ENCODE results near the gene MEX3D.

The MEX3D gene

DNA sequence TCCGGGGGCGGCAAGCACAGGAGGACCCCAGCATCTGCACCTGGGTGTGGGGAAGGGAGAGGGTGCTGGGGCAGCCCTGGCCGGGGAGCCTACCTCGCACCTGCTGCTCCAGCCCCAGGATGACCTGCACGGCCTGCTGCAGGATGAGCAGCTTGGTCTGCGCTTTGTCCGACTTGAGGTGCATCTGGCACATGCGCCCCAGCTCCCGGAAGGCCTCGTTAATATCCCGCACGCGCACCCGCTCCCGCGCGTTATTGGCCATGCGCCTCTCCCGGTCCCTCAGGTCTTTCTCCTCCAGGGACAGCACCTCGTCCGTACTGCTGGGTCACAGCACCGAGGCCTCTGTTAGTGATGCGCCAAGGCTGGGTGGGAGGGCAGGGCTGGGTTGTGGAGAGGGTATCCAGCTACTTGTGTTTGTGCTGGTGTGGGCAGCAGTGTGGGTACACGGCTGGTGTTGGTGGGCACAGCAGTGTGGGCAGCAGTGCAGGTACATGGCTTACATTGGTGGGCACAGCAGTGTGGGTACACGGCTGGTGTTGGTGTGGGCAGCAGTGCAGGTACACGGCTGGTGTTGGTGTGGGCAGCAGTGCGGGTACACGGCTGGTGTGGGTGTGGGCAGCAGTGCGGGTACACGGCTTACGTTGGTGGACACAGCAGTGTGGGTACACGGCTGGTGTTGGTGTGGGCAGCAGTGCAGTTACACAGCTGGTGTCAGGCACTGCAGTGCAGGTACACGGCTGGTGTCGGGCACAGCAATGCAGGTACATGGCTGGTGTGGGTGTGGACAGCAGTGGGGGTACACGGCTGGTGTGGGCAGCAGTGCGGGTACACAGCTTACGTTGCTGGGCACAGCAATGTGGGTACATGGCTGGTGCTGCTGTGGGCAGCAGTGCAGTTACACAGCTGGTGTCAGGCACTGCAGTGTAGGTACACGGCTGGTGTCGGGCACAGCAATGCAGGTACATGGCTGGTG is 44.3 kb upstream of the MEX3D start:
- Histone ChIP-seq H3K27me3 (ENCODE audit: insufficient read depth, poor library complexity, severe bottlenecking) (no peaks in the 10 kb centered on the region), H3K4me3 (replicated peaks; ENCODE audit: insufficient read depth, low read length) (no peak overlapping the region), H3K27ac (replicated peaks) (peak overlapping the region; percentile 34; the same call in 1 of the 2 replicates)
- DNase-seq (ENCODE audit: low read depth in 1 of 2, low spot score in 1 of 2) = no peak
- no peak for TF ChIP-seq REST (IDR thresholded peaks at IDR 0.05; ENCODE audit: insufficient replicate concordance, low read depth)
- no peak for TF ChIP-seq SPI1 (IDR thresholded peaks at IDR 0.05; ENCODE audit: borderline replicate concordance, low read depth)
- no peak for TF ChIP-seq GABPA (IDR thresholded peaks at IDR 0.05; ENCODE audit: low read depth)
- no peak for TF ChIP-seq POLR2AphosphoS5 (IDR thresholded peaks at IDR 0.05; ENCODE audit: low read depth)
- TF ChIP-seq, protein P1, sequence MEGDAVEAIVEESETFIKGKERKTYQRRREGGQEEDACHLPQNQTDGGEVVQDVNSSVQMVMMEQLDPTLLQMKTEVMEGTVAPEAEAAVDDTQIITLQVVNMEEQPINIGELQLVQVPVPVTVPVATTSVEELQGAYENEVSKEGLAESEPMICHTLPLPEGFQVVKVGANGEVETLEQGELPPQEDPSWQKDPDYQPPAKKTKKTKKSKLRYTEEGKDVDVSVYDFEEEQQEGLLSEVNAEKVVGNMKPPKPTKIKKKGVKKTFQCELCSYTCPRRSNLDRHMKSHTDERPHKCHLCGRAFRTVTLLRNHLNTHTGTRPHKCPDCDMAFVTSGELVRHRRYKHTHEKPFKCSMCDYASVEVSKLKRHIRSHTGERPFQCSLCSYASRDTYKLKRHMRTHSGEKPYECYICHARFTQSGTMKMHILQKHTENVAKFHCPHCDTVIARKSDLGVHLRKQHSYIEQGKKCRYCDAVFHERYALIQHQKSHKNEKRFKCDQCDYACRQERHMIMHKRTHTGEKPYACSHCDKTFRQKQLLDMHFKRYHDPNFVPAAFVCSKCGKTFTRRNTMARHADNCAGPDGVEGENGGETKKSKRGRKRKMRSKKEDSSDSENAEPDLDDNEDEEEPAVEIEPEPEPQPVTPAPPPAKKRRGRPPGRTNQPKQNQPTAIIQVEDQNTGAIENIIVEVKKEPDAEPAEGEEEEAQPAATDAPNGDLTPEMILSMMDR (IDR thresholded peaks at IDR 0.05; ENCODE audit: insufficient read depth, low read length) = no peak

DNA sequence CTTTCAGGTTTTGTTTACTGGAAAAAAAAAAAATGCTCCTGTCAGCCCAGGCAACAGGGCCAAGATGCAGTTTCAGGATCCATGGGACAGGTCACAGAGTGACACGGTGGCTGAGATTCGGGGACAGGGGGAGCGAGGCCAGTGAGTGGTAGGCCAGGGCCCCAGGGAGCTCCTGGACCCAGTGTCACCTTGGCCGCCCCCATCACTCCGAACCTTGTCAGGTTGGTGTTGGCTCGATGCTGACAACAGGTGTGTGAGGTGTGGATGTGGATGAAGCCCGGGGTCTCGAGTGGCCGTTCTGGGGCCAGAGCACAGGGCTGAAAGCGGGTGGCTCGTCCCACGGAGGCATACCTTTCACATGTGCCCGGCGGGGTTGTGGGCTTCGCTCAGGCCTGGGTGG is 43.2 kb upstream of the MEX3D start:
- H3K27ac ChIP-seq (replicated peaks) = no peak overlapping the region
- no peak for DNase-seq (ENCODE audit: low read depth in 1 of 2, low spot score in 1 of 2)
- TF ChIP-seq, protein P1 (IDR thresholded peaks at IDR 0.05; ENCODE audit: insufficient read depth, low read length) = no peak
- no peak for TF ChIP-seq REST (IDR thresholded peaks at IDR 0.05; ENCODE audit: insufficient replicate concordance, low read depth)
- TF ChIP-seq SPI1 (IDR thresholded peaks at IDR 0.05; ENCODE audit: borderline replicate concordance, low read depth) = no peak
- no peak for TF ChIP-seq GABPA (IDR thresholded peaks at IDR 0.05; ENCODE audit: low read depth)
- no peak for TF ChIP-seq POLR2AphosphoS5 (IDR thresholded peaks at IDR 0.05; ENCODE audit: low read depth)
- H3K27me3 ChIP-seq (ENCODE audit: insufficient read depth, poor library complexity, severe bottlenecking) = no peaks in the 10 kb centered on the region
- no peak overlapping the region for H3K4me3 ChIP-seq (replicated peaks; ENCODE audit: insufficient read depth, low read length)

DNA sequence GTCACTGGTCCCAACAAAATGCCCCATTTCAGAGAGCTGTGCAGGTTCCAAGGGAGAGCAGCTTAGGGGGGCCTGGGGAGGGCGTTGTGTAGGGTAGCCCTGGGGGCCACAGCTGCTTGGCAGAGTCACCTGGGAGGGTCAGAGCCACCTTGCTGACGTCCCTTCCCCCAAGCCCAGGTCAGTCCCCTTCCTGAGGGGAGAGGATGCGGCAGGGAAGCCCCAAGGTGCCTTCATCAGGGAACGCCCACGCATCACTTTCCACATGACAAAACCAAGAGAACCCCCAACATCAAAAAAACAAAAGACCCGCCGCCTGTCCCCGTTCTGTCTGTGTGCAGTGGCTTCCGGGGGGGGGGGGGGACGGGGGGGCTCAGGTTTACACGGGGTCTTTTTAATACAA is 42.5 kb upstream of the MEX3D start:
- no peak overlapping the region for H3K27ac ChIP-seq (replicated peaks)

More for the DNA sequence above, 42.5 kb upstream of the MEX3D start:
- DNase-seq (ENCODE audit: low read depth in 1 of 2, low spot score in 1 of 2) = no peak
- Histone ChIP-seq H3K27me3 (ENCODE audit: insufficient read depth, poor library complexity, severe bottlenecking) (no peaks in the 10 kb centered on the region), H3K4me3 (replicated peaks; ENCODE audit: insufficient read depth, low read length) (no peak overlapping the region)
- TF ChIP-seq SPI1 (IDR thresholded peaks at IDR 0.05; ENCODE audit: borderline replicate concordance, low read depth) = no peak
- TF ChIP-seq, protein P1 (IDR thresholded peaks at IDR 0.05; ENCODE audit: insufficient read depth, low read length) = no peak
- TF ChIP-seq POLR2AphosphoS5 (IDR thresholded peaks at IDR 0.05; ENCODE audit: low read depth) = no peak
- no peak for TF ChIP-seq GABPA (IDR thresholded peaks at IDR 0.05; ENCODE audit: low read depth)
- TF ChIP-seq REST (IDR thresholded peaks at IDR 0.05; ENCODE audit: insufficient replicate concordance, low read depth) = no peak
